Immature natural killer cell (primary cell): ENCODE results near the gene TRUB1. TPM values are rescaled to one million over a fixed set of nuclear protein-coding genes. Genes with fewer than 3 reads are reported as not detected.

Experiments
- polyA plus RNA-seq, 3 donors: library from polyadenylated mRNA; unstranded; fragments of 300-500 nt; fragmentation: Illumina TruSeq; gene quantifications; one replicate each; pipeline ENCODE4 v1.2.3, GENCODE V29; 2021

Gene TRUB1
- polyA plus RNA-seq, 3 donors from 2014 or later = 1.9 to 11.2 (median 10.6) TPM

Other genes with a start within 250 kb of the TRUB1 start
- 10 to 100 TPM; 10.4 to 18.4 (median 10.5) TPM for gene FHIP2A, start 116.4 kb upstream of the TRUB1 start, polyA plus RNA-seq
- gene ATRNL1, start 155.2 kb downstream of the TRUB1 start, polyA plus RNA-seq = not detected